GF-D8 (cell line): Measurements from ENCODE around the gene FAM111B.

Experiments used
- DNase-seq: peaks from one replicate; lab custom pipeline; 2025; lab: John Stamatoyannopoulos, UW

The FAM111B gene

DNA sequence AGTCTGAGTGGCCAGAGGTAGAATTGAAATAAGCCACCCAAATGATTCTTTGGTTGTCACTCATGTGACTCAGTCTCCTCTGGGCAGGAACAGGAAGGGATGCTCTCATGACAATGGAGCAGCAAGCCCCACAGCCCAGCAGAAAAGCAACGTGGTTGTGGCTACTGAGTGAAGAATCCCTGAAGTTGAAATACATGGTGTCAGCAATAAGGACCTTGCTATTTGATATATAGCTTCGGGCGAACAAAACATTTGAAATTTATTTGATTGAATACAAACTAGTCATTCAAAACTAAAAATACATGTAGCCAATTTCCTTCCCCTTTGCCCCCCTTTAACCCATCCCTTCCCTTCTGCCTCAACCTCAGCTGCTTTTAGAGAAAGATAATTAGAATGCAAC, 50.4 kb downstream of the FAM111B start:
- no peak for DNase-seq

DNA sequence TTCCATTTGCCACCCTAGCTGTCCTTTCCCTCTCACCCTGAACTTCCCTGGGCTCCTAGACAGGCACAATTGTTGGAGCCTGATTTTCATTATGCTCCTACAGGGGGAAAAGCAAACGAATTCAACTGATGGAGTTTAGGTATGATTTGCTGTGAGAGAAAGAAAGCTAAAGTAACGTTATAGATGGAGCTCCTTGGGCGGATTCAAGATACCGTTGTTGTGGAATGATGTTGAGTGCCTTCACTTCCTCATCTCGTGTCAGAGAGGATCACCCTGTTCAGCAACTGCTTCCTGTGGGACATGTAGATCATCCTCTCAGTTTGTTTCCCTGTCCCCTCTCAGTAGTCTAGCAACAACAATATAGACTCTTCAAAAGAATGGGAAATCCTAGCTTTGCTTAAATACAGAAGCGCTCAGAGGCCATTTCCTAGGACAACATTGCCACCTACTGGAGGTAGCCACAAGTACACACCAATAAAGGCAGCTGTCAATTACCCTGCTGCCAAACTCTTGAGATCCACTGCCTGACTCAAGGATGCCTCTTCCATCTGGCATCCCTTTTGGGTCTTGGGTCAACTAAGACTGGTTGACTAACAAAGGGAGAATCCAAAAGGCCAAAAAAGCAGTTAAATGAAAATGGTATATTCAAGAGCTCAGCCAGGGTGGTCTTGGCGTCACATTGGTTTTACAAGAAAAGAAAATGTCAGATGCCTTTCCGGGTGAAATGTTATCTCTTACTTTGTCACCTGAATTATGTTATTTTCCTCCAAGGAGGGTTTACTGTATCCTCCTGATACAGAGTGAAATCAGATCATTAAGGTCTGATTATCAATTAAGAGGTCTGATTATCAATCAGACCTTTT, 51.4 kb downstream of the FAM111B start:
- peak; percentile 39 for DNase-seq

DNA sequence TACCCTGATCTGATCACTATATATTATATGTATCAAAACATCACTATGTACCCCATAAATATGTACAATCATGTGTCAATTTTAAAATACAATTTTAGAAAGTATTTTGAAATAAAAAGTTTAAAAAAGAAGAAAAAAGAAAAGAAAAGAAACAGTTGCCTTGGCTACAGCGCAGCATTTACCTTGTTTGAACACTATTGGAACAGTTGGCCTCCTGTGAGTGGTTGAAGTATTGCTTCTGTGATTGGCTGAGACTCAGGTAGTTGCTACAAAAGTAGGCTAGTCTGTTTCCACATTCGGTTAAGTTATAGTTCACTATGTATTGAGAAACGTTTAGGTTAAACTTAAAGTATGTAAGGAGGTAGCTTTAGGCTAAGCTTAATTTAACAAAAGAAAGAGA, 57.0 kb downstream of the FAM111B start:
- no peak for DNase-seq

DNA sequence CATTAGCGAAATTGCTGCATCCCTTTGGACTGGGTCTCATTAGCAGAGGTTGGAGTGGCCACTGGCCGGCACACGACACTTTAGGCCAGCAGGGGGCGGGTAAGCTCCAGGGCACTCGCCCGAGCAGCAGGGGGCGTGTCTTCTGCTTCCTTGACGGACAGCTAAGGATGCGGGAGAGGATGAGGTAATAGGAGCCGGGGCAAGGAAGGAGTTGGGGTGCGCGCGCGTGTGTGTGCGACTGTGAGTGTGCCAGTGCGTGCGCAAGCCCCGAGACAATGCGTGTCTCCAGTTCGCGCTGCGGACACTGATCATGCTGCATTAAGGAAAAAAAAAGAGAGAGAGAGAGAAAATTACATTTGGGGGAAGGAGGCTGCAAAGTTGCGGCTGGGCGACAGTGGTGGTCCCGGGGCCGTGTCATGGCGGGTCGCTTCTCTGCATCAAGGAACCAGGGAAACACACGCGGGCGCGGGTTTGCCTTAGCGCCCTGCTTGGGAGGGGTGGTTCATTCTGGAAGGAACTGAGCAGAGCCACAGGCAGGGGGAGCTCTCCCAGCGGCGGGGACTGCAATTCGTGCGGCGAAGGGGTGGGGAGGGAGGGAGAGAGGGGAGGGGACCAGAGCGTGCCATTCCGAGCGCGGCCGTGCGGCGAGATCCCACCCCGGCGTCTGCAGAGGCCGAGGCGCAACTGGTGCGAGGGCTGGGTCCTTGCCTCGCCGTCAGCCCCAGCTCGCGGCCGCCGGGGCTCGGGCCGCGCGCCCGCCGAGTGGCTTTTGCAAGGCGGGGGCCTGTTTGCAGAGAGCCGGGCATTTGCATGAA, 64.7 kb downstream of the FAM111B start, which contains the start of gene DTX4:
TSS of gene DTX4 (plus strand) at position 625 of the 815 bp plus-strand sequence. CDS start 464 bp downstream, outside the sequence.
- DNase-seq, result peak; percentile 48

DNA sequence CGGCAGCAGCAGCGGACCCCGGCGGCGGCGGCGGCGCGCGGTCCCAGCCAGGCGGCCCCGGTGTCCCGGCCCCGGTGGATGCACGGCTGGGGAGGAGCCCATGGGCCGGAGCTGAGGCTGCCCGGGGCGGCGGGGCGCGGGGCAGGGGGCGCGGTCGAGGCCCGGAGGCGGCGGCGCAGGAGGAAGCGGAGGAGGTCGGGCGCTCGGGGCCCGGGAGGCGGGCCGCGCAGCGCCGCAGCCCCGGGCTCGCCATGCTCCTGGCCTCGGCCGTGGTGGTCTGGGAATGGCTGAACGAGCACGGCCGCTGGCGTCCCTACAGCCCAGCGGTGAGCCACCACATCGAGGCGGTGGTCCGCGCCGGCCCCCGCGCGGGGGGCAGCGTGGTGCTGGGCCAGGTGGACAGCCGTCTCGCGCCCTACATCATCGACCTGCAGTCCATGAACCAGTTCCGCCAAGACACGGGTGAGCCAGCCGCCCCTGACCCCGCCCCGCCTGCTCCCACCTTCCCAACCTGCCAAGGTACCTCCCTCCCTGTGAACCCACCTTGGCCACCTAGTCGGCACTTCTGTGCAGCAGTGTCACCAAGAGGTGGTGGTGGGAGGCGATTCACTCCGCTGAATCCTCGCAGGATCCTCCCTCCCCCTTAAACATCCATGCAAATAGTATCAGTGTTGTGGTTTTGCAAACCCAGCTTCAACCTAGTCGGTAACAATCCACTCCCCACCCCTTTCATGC, 65.5 kb downstream of the FAM111B start:
- DNase-seq, result no peak

DNA sequence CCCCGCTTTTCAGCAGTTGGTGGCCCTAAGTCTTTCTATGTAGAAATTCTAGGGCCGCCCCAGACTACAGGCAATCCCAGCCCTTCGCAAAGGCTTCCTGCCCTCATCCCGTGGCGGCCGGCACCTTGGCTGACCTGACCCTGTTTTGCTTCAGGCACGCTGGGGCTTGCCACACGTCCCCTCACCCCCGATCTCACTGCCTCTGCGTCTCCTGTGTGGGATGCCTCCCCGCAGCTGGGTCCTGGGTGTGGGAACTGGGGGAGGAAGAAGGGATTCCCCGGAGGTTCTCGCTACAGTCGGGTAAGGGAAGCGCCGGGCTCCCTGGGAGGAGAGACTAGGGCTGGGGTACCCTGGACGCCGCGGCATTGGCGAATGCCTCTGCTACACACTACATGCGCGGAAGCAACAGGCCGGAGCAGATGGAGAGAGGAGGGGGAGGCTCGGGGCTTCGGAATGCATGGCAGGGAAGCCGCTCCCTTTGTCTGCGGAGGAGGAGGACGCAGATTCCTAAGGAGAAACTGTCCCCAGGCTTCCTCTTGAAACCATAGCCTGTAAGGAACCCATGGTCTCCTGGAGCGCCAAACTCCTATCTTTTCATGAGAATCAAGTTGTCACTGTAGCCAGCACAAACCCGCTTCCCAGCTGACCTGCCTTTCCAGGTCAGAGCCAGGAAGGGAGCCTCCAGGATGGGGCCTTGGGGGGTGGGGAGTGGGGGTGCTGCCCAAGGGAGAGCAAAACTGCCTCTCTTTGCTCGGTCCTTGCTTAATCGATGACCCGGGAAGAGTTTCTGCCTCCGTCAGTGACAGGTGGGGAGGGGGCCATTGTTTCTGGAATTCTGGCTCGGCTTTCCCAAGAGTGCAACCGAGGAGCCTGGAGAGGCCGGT, 66.3 kb downstream of the FAM111B start:
- DNase-seq, result no peak

DNA sequence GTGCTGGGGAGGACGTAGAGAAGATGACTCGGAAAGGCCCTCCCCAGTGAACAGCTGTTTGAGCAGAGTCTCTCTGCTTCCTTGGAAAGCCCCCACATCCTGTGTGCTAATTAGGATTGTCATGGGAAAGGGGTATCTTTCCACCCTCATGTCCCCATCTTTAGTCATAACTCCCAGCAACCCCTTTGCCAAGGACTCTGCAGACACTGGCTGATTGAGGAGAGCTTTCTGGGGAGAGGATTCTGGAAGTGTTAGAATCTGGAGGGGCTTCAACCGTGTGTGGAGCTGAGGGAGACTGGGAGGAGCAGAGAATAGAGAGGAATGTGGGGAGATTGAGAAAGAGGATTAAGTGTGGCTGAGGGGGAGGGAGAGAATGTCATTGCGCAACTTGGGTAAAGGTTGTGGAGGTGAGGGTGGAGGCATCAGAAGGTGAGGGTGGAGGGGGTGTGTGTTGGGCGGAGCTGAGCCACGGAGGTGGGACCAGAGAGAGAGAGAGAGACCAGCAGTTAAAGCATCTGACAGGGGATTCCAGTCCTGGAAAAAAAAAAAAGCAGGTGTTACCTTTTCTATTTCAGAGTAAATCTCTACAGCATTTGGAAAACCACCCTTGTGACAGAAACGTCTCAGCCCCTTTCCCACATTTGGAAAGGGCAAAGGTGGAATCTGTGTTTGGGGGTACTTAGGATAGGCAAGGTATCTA, 67.1 kb downstream of the FAM111B start:
- DNase-seq, result no peak

DNA sequence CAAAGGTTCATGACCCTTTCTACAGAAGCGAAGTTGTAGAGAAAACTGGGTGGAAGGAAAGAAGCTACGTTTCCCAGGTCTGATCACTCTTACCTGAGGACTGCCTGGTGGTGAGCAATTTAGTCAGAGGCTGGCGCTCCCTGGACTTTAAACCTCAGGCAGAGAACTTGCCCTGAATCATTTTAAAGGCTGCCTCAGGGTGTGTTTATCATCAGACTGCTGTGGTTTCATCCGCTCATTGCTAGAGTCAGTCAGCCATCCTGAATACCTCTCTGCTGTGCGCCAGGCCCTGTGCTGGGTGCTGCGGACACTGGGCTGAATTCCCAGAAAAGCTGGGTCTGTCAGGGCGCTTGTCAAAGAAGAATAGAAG, 67.6 kb downstream of the FAM111B start:
- no peak for DNase-seq

DNA sequence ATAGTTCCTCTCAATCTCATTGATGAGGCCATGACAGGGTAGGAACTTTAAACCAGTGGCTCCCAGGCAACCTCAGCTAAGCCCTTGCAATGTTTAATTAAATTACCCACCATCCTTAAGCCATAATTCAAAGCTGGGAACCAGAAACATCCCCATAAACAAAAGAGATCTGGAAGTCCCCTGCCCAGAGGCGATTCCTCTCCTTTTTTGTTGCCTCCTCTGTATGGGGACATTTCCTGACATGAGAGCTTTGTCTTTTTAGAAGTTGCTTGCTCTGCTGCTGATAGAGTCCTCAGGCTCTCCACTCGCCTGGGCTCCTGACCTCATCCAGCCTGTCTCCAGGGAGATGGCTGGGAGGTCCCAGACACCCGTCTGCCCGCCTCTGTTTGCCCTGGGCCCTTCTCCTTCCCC, 68.1 kb downstream of the FAM111B start:
- DNase-seq, result no peak

DNA sequence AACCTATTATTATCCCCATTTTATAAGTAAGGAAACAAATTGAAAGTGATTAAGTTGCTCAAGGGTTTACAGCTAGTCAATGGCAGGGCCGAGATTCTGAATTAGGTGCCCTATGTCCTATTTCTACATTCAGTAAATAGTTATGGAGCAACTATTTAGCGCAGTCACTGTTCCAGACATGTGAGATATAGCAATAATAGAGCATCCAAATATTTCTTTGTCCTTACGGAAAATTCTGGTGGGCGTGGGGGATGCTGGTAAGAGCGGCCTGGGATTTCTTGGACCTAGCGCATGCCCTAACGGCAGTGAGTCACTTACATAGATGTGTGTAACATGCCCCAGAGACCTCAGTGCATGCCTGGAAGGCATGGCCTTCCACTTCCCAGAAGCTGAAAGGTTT, 69.3 kb downstream of the FAM111B start:
- DNase-seq, result no peak
